Measurements from ENCODE around the gene SAXO1.

SAXO1 gene

DNA sequence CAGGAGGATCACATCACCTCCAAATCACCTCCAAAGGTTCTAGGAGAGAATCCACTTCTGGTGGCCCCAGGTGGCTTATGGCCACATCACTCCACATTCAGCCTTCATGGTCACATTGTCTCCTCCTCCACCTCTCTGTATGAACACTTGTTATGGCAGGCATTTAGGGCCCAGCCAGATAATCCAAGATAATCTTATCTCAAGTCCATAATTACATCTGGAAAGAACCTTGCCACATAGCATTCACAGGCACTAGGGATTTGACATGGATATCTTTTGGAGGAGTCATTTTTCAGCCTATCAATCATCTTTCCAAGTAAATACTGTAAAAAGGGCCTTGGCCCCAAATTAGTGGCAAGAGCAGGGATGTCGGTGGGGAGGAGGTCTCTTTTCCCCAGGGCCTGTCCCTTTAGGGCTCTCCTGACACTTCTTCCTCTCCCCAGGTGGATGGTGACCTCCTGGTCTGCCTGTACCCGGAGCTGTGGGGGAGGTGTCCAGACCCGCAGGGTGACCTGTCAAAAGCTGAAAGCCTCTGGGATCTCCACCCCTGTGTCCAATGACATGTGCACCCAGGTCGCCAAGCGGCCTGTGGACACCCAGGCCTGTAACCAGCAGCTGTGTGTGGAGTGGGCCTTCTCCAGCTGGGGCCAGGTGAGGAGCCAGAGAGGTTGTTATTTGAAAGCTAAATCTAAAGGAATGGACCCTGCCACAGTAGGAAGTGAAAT lies 140.9 kb downstream of the SAXO1 start:
- TF ChIP-seq, protein P1, sequence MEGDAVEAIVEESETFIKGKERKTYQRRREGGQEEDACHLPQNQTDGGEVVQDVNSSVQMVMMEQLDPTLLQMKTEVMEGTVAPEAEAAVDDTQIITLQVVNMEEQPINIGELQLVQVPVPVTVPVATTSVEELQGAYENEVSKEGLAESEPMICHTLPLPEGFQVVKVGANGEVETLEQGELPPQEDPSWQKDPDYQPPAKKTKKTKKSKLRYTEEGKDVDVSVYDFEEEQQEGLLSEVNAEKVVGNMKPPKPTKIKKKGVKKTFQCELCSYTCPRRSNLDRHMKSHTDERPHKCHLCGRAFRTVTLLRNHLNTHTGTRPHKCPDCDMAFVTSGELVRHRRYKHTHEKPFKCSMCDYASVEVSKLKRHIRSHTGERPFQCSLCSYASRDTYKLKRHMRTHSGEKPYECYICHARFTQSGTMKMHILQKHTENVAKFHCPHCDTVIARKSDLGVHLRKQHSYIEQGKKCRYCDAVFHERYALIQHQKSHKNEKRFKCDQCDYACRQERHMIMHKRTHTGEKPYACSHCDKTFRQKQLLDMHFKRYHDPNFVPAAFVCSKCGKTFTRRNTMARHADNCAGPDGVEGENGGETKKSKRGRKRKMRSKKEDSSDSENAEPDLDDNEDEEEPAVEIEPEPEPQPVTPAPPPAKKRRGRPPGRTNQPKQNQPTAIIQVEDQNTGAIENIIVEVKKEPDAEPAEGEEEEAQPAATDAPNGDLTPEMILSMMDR (IDR thresholded peaks at IDR 0.05; ENCODE audit: insufficient read depth, low read length), result no peak
- TF ChIP-seq, protein P2, sequence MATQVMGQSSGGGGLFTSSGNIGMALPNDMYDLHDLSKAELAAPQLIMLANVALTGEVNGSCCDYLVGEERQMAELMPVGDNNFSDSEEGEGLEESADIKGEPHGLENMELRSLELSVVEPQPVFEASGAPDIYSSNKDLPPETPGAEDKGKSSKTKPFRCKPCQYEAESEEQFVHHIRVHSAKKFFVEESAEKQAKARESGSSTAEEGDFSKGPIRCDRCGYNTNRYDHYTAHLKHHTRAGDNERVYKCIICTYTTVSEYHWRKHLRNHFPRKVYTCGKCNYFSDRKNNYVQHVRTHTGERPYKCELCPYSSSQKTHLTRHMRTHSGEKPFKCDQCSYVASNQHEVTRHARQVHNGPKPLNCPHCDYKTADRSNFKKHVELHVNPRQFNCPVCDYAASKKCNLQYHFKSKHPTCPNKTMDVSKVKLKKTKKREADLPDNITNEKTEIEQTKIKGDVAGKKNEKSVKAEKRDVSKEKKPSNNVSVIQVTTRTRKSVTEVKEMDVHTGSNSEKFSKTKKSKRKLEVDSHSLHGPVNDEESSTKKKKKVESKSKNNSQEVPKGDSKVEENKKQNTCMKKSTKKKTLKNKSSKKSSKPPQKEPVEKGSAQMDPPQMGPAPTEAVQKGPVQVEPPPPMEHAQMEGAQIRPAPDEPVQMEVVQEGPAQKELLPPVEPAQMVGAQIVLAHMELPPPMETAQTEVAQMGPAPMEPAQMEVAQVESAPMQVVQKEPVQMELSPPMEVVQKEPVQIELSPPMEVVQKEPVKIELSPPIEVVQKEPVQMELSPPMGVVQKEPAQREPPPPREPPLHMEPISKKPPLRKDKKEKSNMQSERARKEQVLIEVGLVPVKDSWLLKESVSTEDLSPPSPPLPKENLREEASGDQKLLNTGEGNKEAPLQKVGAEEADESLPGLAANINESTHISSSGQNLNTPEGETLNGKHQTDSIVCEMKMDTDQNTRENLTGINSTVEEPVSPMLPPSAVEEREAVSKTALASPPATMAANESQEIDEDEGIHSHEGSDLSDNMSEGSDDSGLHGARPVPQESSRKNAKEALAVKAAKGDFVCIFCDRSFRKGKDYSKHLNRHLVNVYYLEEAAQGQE (IDR thresholded peaks at IDR 0.05; ENCODE audit: insufficient replicate concordance, low read depth), result no peak
- TF ChIP-seq POLR2AphosphoS5 (IDR thresholded peaks at IDR 0.05; ENCODE audit: low read depth) (no peak), GABPA (IDR thresholded peaks at IDR 0.05; ENCODE audit: low read depth) (no peak), SPI1 (IDR thresholded peaks at IDR 0.05; ENCODE audit: borderline replicate concordance, low read depth) (no peak)
- Histone ChIP-seq H3K27ac (replicated peaks) (no peak overlapping the region), H3K27me3 (ENCODE audit: insufficient read depth, poor library complexity, severe bottlenecking) (no peaks in the 10 kb centered on the region), H3K4me3 (replicated peaks; ENCODE audit: insufficient read depth, low read length) (no peak overlapping the region)
- no peak for DNase-seq (ENCODE audit: low read depth in 1 of 2, low spot score in 1 of 2)

DNA sequence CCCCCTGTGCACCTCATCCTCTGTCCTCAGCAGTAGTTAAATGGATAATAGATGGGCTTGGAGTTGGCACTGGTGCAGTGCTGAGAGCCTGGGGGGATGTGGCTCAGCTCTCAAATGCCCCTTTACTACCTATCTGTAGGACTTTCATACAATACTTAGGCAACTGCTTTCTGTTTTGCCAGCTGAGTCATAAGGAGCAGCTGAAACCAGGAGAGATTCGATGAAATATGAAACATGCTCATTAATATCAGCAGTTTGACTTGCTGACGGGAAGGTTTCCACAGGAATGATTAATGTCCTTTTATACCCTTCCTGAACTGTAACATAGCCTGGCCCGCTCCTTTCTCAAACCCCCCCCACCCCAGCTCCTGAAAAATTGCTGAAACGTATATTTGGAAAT lies 142.6 kb downstream of the SAXO1 start:
- DNase-seq (ENCODE audit: low read depth in 1 of 2, low spot score in 1 of 2), result no peak
- H3K27ac ChIP-seq (replicated peaks), result no peak overlapping the region
- TF ChIP-seq, protein P2 (IDR thresholded peaks at IDR 0.05; ENCODE audit: insufficient replicate concordance, low read depth), result no peak
- TF ChIP-seq POLR2AphosphoS5 (IDR thresholded peaks at IDR 0.05; ENCODE audit: low read depth), result no peak
- no peak for TF ChIP-seq GABPA (IDR thresholded peaks at IDR 0.05; ENCODE audit: low read depth)
- TF ChIP-seq, protein P1 (IDR thresholded peaks at IDR 0.05; ENCODE audit: insufficient read depth, low read length), result no peak
- no peak for TF ChIP-seq SPI1 (IDR thresholded peaks at IDR 0.05; ENCODE audit: borderline replicate concordance, low read depth)
- no peaks in the 10 kb centered on the region for H3K27me3 ChIP-seq (ENCODE audit: insufficient read depth, poor library complexity, severe bottlenecking)
- no peak overlapping the region for H3K4me3 ChIP-seq (replicated peaks; ENCODE audit: insufficient read depth, low read length)

DNA sequence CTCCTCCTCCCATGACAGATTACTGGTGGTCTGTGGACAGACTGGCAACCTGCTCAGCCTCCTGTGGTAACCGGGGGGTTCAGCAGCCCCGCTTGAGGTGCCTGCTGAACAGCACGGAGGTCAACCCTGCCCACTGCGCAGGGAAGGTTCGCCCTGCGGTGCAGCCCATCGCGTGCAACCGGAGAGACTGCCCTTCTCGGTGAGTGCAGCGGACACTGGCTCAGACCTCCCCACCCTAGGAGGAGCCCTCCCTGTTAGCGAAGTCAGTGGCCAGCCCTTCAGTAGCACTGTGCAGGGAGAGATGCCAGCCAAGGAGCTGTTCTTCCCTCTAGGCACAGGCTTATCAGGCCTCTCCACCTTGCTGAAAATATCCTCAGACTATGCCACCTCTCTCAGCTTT lies 143.5 kb downstream of the SAXO1 start:
- DNase-seq (ENCODE audit: low read depth in 1 of 2, low spot score in 1 of 2), result no peak
- no peak overlapping the region for H3K27ac ChIP-seq (replicated peaks)
- no peak for TF ChIP-seq POLR2AphosphoS5 (IDR thresholded peaks at IDR 0.05; ENCODE audit: low read depth)
- TF ChIP-seq GABPA (IDR thresholded peaks at IDR 0.05; ENCODE audit: low read depth), result no peak
- TF ChIP-seq, protein P1 (IDR thresholded peaks at IDR 0.05; ENCODE audit: insufficient read depth, low read length), result no peak
- no peak for TF ChIP-seq SPI1 (IDR thresholded peaks at IDR 0.05; ENCODE audit: borderline replicate concordance, low read depth)
- TF ChIP-seq, protein P2 (IDR thresholded peaks at IDR 0.05; ENCODE audit: insufficient replicate concordance, low read depth), result no peak
- H3K4me3 ChIP-seq (replicated peaks; ENCODE audit: insufficient read depth, low read length), result no peak overlapping the region
- H3K27me3 ChIP-seq (ENCODE audit: insufficient read depth, poor library complexity, severe bottlenecking), result no peaks in the 10 kb centered on the region

Measured in HL-60 (cell line).